Glutamatergic neuron (in vitro differentiated cells): ENCODE results near the gene FBXO46. TPM values are rescaled to one million over a fixed set of nuclear protein-coding genes. Genes with fewer than 3 reads are reported as not detected.

Source experiments
- DNase-seq: peaks from one replicate; pipeline ENCODE4 v3.0.0; 2022
- H3K27ac Mint-ChIP-seq: one replicate; pipeline ENCODE4 v1.8.0; 2020; ENCODE audit warnings: mild to moderate bottlenecking, mixed read lengths, inconsistent platforms; ENCODE audit not compliant: unreplicated experiment
- H3K27me3 Mint-ChIP-seq: one replicate; pipeline ENCODE4 v1.8.0; 2020; ENCODE audit warnings: mild to moderate bottlenecking, moderate library complexity, mixed read lengths, inconsistent platforms; ENCODE audit not compliant: unreplicated experiment
- H3K36me3 Mint-ChIP-seq: one replicate; pipeline ENCODE4 v1.8.0; 2020; ENCODE audit warnings: mild to moderate bottlenecking, mixed read lengths, inconsistent platforms; ENCODE audit not compliant: unreplicated experiment
- H3K4me1 Mint-ChIP-seq: one replicate; pipeline ENCODE4 v1.8.0; 2020; ENCODE audit warnings: mild to moderate bottlenecking, low read depth, mixed read lengths, inconsistent platforms; ENCODE audit not compliant: unreplicated experiment
- H3K4me3 Mint-ChIP-seq: one replicate; pipeline ENCODE4 v1.8.0; 2020; ENCODE audit warnings: mild to moderate bottlenecking, mixed read lengths, inconsistent platforms; ENCODE audit not compliant: unreplicated experiment
- H3K9me3 Mint-ChIP-seq: one replicate; pipeline ENCODE4 v1.8.0; 2020; ENCODE audit warnings: mild to moderate bottlenecking, moderate library complexity, mixed read lengths, inconsistent platforms; ENCODE audit not compliant: unreplicated experiment
- CTCF ChIP-seq: fragments of 200-600 bp; sonication (generic); IDR thresholded peaks from one replicate; pipeline ENCODE4 v1.5.0; 2021; ENCODE audit not compliant: partially characterized antibody, unreplicated experiment
- total RNA-seq: library from RNA; stranded (reverse); fragmentation: NEBNext Ultra II Directional; extraction: Animal tissue kit (Norgen Biotek cat#: 25700); gene quantifications from one replicate; pipeline ENCODE4 v1.2.1, GENCODE V29; 2021; ENCODE audit not compliant: unreplicated experiment

The FBXO46 gene
- total RNA-seq, 1 donor from 2014 or later, result 20.4 TPM

GRCh38 chr19:45771311-45771933 lies 40.7 kb upstream of the FBXO46 start:
- Mint-ChIP-seq H3K27me3 (peaks cover 22% of the 10 kb centered on the region), H3K4me3 (peak overlapping the region; percentile 70), H3K9me3 (peaks cover 18% of the 10 kb centered on the region), H3K27ac (peak overlapping the region; percentile 69), H3K4me1 (peaks cover 2% of the 10 kb centered on the region), H3K36me3 (no peaks in the 10 kb centered on the region)
- DNase-seq, result no peak
- TF ChIP-seq CTCF, result no peak

- peak; percentile 96 for DNase-seq
- TF ChIP-seq CTCF, result peak; percentile 100
- no peaks in the 10 kb centered on the region for H3K36me3 Mint-ChIP-seq
- H3K4me3 Mint-ChIP-seq, result peak overlapping the region; percentile 90
- H3K27me3 Mint-ChIP-seq, result peaks cover 25% of the 10 kb centered on the region
- H3K27ac Mint-ChIP-seq, result peak overlapping the region; percentile 96
- H3K9me3 Mint-ChIP-seq, result peaks cover 18% of the 10 kb centered on the region
- peaks cover 2% of the 10 kb centered on the region for H3K4me1 Mint-ChIP-seq
These were observed 39.8 kb upstream of the FBXO46 start for GRCh38 chr19:45770192-45771101.

DNA sequence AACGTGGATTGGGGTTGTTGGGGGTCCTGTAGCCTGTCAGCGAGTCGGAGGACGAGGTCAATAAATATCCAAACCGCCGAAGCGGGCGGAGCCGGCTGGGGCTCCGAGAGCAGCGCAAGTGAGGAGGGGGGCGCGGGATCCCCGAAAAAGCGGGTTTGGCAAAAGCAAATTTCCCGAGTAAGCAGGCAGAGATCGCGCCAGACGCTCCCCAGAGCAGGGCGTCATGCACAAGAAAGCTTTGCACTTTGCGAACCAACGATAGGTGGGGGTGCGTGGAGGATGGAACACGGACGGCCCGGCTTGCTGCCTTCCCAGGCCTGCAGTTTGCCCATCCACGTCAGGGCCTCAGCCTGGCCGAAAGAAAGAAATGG lies 39.1 kb upstream of the FBXO46 start:
- Mint-ChIP-seq H3K9me3 (peaks cover 18% of the 10 kb centered on the region), H3K27me3 (peaks cover 25% of the 10 kb centered on the region), H3K4me3 (peak overlapping the region; percentile 90), H3K4me1 (peaks cover 4% of the 10 kb centered on the region), H3K36me3 (no peaks in the 10 kb centered on the region), H3K27ac (peak overlapping the region; percentile 96)
- peak; percentile 42 for DNase-seq
- TF ChIP-seq CTCF, result no peak

DNA sequence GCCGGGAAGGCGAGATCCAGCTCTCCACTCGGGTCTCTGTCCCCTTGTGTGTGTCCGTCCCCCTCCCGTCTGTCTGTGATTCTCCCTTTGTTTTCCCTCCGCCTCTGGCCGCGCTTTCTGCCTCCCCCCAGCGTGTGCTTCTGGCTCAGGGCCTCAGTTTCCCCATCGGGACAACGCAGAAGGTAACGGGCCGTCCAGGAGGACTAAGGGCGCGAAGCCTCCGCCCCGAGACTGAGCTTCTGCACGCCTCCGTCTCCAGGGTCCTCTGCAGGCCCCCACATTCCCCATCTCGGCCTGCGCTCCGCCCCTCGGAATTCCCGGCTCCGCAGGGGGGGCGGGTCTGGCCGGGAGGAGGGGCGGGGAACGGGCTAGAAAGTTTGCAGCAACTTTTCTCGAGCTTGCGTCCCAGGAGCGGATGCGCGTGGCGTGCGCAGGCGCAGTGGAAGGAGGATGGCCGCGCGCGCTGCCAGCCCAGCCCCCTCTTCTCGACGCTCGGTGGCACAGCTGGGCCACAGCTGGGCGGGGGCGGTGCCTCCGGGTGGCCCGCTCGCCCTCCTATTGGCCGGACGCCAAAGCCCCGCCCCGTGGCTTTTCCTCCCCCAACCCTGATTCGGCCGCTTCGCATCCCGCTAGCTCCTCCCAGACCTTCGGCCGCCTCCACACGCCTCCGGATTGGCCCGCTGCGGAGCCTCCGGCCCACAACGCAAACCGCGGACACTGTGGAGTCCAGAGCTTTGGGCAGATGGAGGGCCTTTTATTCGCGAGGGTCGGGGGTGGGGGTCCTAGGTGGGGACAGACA lies 38.5 kb upstream of the FBXO46 start, which contains the start of gene SIX5:
TSS of gene SIX5 (minus strand) at position 269 of the 799 bp plus-strand sequence. CDS start 408 bp downstream, outside the sequence.
- peaks cover 25% of the 10 kb centered on the region for H3K27me3 Mint-ChIP-seq
- H3K9me3 Mint-ChIP-seq, result peaks cover 18% of the 10 kb centered on the region
- peak within 1 kb of the TSS; percentile 90 for H3K4me3 Mint-ChIP-seq
- TF ChIP-seq CTCF, result no peak
- no peaks in the 10 kb centered on the region for H3K36me3 Mint-ChIP-seq
- DNase-seq, result peak; percentile 99
- H3K4me1 Mint-ChIP-seq, result peaks cover 5% of the 10 kb centered on the region
- peak within 1 kb of the TSS; percentile 96 for H3K27ac Mint-ChIP-seq
